ENCODE measurements around the gene NEURL2.

DNA sequence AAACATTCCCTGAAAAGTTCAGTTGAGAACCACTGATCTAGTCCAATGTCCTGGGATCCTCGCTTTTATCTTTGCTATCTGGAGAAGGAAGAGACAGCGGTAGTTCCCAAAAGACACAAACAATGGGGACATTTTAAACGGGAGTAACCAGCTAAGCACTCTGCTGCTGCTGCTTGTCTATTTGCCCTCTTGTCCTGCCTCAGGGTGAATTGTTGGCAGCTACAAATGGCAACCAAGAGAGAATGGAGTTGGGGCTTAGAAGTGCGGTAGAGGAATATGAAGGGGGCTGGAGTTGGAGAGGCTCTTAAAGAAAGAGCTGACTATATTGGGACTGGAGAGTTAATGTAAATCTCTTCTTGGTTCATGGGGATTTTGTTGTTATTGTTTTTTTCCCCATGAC, 16.4 kb downstream of the NEURL2 start:
- no peak for TF ChIP-seq CTCF (IDR thresholded peaks at IDR 0.05; ENCODE audit: borderline replicate concordance, extremely low read depth, low read length, poor library complexity, severe bottlenecking)
- no peak for TF ChIP-seq EZH2 (IDR thresholded peaks at IDR 0.05; ENCODE audit: borderline replicate concordance, low read depth, low read length, severe bottlenecking)

Measured in DND-41 (cell line).